ENCODE data around the gene FIP1L1.

The FIP1L1 gene

GRCh38 chr4:53476232-53477037 is 99.0 kb downstream of the FIP1L1 start:
- peak; percentile 17 for DNase-seq (ENCODE audit: low spot score)

- peak; percentile 28 for DNase-seq (ENCODE audit: low spot score)
Observed at GRCh38 chr4:53477038-53477565, 99.7 kb downstream of the FIP1L1 start.

GRCh38 chr4:53477636-53478035 is 100.2 kb downstream of the FIP1L1 start:
- DNase-seq (ENCODE audit: low spot score), result no peak

- DNase-seq (ENCODE audit: low spot score), result no peak
Observed at GRCh38 chr4:53478671-53479456, 101.4 kb downstream of the FIP1L1 start.

- no peak for DNase-seq (ENCODE audit: low spot score)
Observed at GRCh38 chr4:53479736-53480525, 102.5 kb downstream of the FIP1L1 start.

- DNase-seq (ENCODE audit: low spot score), result no peak
Observed at GRCh38 chr4:53480909-53481308, 103.5 kb downstream of the FIP1L1 start.

GRCh38 chr4:53481586-53481985 is 104.1 kb downstream of the FIP1L1 start:
- DNase-seq (ENCODE audit: low spot score), result no peak

- no peak for DNase-seq (ENCODE audit: low spot score)
Observed at GRCh38 chr4:53483250-53483649, 105.8 kb downstream of the FIP1L1 start.

- no peak for DNase-seq (ENCODE audit: low spot score)
Observed at GRCh38 chr4:53484911-53485657, 107.6 kb downstream of the FIP1L1 start.

GRCh38 chr4:53485658-53486040 is 108.2 kb downstream of the FIP1L1 start:
- no peak for DNase-seq (ENCODE audit: low spot score)

- no peak for DNase-seq (ENCODE audit: low spot score)
Observed at GRCh38 chr4:53487766-53488165, 110.3 kb downstream of the FIP1L1 start.

- no peak for DNase-seq (ENCODE audit: low spot score)
Observed at GRCh38 chr4:53489279-53489889, 111.9 kb downstream of the FIP1L1 start.

- no peak for DNase-seq (ENCODE audit: low spot score)
Observed at GRCh38 chr4:53490161-53490956, 112.9 kb downstream of the FIP1L1 start.

GRCh38 chr4:53490965-53491622 is 113.7 kb downstream of the FIP1L1 start:
- DNase-seq (ENCODE audit: low spot score), result peak; percentile 37

GRCh38 chr4:53494851-53495250 is 117.4 kb downstream of the FIP1L1 start:
- no peak for DNase-seq (ENCODE audit: low spot score)

- DNase-seq (ENCODE audit: low spot score), result no peak
Observed at GRCh38 chr4:53497487-53498244, 120.2 kb downstream of the FIP1L1 start.

GRCh38 chr4:53498706-53499105 is 121.3 kb downstream of the FIP1L1 start:
- no peak for DNase-seq (ENCODE audit: low spot score)

- DNase-seq (ENCODE audit: low spot score), result no peak
Observed at GRCh38 chr4:53499791-53500190, 122.3 kb downstream of the FIP1L1 start.

GRCh38 chr4:53500546-53500945 is 123.1 kb downstream of the FIP1L1 start:
- DNase-seq (ENCODE audit: low spot score), result no peak
